ENCODE measurements around the gene HARS1.
"Not testable (repeated sequence)": the region's sequence is repeated elsewhere in the genome, so short reads cannot be mapped to it uniquely, and the experiment has no call there.

The HARS1 gene

DNA sequence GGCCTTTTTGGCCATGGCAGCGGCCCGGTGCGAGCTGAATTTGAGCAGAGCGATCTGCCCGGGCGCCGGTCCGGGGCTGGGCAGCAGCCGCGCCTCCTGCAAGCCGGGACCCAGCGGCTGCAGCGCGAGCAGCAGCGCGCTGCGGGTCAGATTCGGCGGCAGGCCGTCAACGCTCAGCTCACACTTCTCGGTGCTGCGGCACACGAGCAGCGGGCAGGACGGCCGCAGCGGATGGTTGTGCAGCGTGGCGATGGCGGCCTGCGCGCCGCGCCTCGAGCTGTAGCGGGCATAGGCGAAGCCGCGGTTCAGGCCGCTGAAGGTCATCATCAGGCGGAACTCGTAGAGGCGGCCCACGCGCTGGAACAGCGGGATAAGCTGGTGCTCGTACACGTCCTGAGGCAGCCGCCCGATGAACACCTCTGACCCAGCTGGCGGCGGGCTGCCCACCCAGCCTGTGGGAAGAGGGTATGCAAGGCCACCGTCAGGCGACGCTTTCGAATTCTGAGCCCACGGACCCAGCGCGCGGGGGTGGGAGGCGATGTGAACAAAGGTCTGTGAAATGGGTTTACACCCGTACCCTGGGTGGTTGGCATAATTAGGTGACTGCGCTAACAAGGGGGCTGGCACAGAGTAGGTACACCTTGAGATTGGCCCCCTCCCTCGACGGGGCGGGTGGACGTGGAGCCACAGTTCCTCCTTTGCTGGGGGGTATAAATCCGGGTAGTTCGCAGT lies 18.5 kb downstream of the HARS1 start:
- peaks cover 97% of the 10 kb centered on the region for H3K36me3 ChIP-seq (ENCODE audit: insufficient read depth, low read length)
- no peaks in the 10 kb centered on the region for H3K79me2 ChIP-seq (ENCODE audit: insufficient read depth, low read length)
- no peaks in the 10 kb centered on the region for H3K9me2 ChIP-seq (ENCODE audit: low read depth, low read length)
- no peak for TF ChIP-seq EZH2 (IDR thresholded peaks at IDR 0.05; ENCODE audit: borderline replicate concordance, low read length)
- TF ChIP-seq, protein P1, sequence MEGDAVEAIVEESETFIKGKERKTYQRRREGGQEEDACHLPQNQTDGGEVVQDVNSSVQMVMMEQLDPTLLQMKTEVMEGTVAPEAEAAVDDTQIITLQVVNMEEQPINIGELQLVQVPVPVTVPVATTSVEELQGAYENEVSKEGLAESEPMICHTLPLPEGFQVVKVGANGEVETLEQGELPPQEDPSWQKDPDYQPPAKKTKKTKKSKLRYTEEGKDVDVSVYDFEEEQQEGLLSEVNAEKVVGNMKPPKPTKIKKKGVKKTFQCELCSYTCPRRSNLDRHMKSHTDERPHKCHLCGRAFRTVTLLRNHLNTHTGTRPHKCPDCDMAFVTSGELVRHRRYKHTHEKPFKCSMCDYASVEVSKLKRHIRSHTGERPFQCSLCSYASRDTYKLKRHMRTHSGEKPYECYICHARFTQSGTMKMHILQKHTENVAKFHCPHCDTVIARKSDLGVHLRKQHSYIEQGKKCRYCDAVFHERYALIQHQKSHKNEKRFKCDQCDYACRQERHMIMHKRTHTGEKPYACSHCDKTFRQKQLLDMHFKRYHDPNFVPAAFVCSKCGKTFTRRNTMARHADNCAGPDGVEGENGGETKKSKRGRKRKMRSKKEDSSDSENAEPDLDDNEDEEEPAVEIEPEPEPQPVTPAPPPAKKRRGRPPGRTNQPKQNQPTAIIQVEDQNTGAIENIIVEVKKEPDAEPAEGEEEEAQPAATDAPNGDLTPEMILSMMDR (IDR thresholded peaks at IDR 0.05; ENCODE audit: low read length): no peak
- H4K20me1 ChIP-seq (ENCODE audit: insufficient read depth, low read length): no peaks in the 10 kb centered on the region
- no peak overlapping the region for H3K4me2 ChIP-seq (ENCODE audit: low read length)
- no peaks in the 10 kb centered on the region for H3K9me3 ChIP-seq (ENCODE audit: low read length)
- H3K4me1 ChIP-seq (ENCODE audit: insufficient read depth, low read length, severe bottlenecking): no peaks in the 10 kb centered on the region
- no peak overlapping the region for H3K4me3 ChIP-seq (ENCODE audit: low read depth, low read length, poor library complexity, severe bottlenecking)
- no peak overlapping the region for H3K9ac ChIP-seq (ENCODE audit: low read length)
- no peak overlapping the region for H3K27ac ChIP-seq (ENCODE audit: low read depth, low read length, poor library complexity, severe bottlenecking)
- H3K27me3 ChIP-seq (ENCODE audit: insufficient read depth, low read length): no peaks in the 10 kb centered on the region
- no peak overlapping the region for H2AFZ ChIP-seq (ENCODE audit: low read length)
- H3F3A ChIP-seq (ENCODE audit: insufficient read depth, low read length): no peaks in the 10 kb centered on the region

DNA sequence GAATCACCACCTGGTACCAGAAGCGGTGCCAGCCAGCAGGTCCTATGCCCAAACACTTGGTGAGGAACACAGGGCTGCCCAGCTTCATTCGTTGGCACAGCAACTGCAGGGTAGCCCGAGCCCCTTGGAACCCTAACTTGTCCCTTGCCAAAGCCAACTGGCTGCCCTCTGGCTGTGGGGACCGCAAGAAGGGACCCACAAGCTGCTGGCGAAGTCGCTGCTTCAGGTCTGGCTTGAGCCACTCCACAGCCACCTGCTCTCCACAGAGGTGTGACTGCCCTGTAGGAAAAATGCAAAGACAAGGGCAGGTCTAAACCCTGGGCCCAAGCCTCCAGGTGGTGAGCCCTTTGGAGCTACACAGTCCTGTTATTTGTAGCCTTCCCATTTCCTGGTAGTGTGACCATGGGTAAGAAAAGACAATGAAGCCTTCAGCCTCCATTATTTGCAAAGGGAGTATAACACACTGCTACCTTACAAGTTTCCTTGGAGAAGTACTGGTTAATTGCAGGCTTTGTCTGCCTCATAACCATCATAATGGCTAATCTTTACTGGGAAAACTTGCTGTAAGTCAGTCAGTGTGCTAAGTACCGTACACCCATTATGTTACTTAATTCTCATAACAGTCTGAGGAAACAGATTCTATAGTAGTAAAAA lies 19.6 kb downstream of the HARS1 start:
- no peak overlapping the region for H3K9ac ChIP-seq (ENCODE audit: low read length)
- H3K27ac ChIP-seq (ENCODE audit: low read depth, low read length, poor library complexity, severe bottlenecking): no peak overlapping the region

DNA sequence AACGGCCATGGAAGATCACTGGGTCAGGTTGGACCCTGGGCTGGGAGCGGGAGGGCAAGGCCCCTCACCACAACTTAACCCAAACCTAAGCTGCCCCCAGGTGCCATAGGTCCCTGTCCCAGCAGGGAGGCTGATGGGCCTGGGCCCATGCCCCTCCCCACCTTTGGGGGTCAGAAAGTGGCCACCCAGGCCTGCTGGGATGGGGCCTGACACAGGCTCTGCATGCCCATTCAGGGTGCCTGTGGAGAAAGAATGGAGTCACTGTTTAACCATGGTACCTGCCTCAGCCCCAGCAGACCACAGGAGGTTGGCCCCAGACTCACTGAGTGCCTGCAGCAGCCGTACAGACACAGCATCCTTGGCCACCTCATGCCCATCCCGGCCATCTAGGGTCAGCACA lies 20.1 kb downstream of the HARS1 start:
- not testable (repeated sequence) for H3K4me2 ChIP-seq (ENCODE audit: low read length); H3K9me3 ChIP-seq (ENCODE audit: low read length); H3K27ac ChIP-seq (ENCODE audit: low read depth, low read length, poor library complexity, severe bottlenecking); H3K27me3 ChIP-seq (ENCODE audit: insufficient read depth, low read length); H3F3A ChIP-seq (ENCODE audit: insufficient read depth, low read length); H3K79me2 ChIP-seq (ENCODE audit: insufficient read depth, low read length); H3K4me3 ChIP-seq (ENCODE audit: low read depth, low read length, poor library complexity, severe bottlenecking); H3K4me1 ChIP-seq (ENCODE audit: insufficient read depth, low read length, severe bottlenecking); H3K9ac ChIP-seq (ENCODE audit: low read length); H3K9me2 ChIP-seq (ENCODE audit: low read depth, low read length); H4K20me1 ChIP-seq (ENCODE audit: insufficient read depth, low read length); H2AFZ ChIP-seq (ENCODE audit: low read length)
- H3K36me3 ChIP-seq (ENCODE audit: insufficient read depth, low read length): peaks cover 89% of the 10 kb centered on the region

More for the DNA sequence above, 19.6 kb downstream of the HARS1 start:
- Histone ChIP-seq H3K9me3 (ENCODE audit: low read length) (no peaks in the 10 kb centered on the region), H3K27me3 (ENCODE audit: insufficient read depth, low read length) (no peaks in the 10 kb centered on the region), H4K20me1 (ENCODE audit: insufficient read depth, low read length) (no peaks in the 10 kb centered on the region), H3K9me2 (ENCODE audit: low read depth, low read length) (no peaks in the 10 kb centered on the region), H3K4me2 (ENCODE audit: low read length) (no peak overlapping the region), H3F3A (ENCODE audit: insufficient read depth, low read length) (no peaks in the 10 kb centered on the region), H3K36me3 (ENCODE audit: insufficient read depth, low read length) (peaks cover 95% of the 10 kb centered on the region), H2AFZ (ENCODE audit: low read length) (no peak overlapping the region), H3K4me3 (ENCODE audit: low read depth, low read length, poor library complexity, severe bottlenecking) (no peak overlapping the region), H3K79me2 (ENCODE audit: insufficient read depth, low read length) (no peaks in the 10 kb centered on the region), H3K4me1 (ENCODE audit: insufficient read depth, low read length, severe bottlenecking) (peaks cover under 1% of the 10 kb centered on the region)
- no peak for TF ChIP-seq EZH2 (IDR thresholded peaks at IDR 0.05; ENCODE audit: borderline replicate concordance, low read length)
- TF ChIP-seq, protein P1 (IDR thresholded peaks at IDR 0.05; ENCODE audit: low read length): no peak
